ENCODE results near the gene ACTRT2. TPM values are rescaled to one million over a fixed set of nuclear protein-coding genes. Genes with fewer than 3 reads are reported as not detected.

ACTRT2 gene
- total RNA-seq, 1 donor from 2014 or later: not detected

GRCh38 chr1:3019007-3019515, 2.2 kb upstream of the ACTRT2 start:
- Histone ChIP-seq H3K27me3 (ENCODE audit: low read depth) (peaks cover 50% of the 10 kb centered on the region), H3K9me3 (replicated peaks) (no peaks in the 10 kb centered on the region), H3K4me1 (no peaks in the 10 kb centered on the region), H3K36me3 (no peaks in the 10 kb centered on the region), H3K4me3 (no peak overlapping the region), H3K27ac (replicated peaks) (no peak overlapping the region)
- TF ChIP-seq CTCF (IDR thresholded peaks at IDR 0.05; ENCODE audit: borderline replicate concordance): no peak
- intact Hi-C loops (cut with micrococcal nuclease): no loop called here
- DNase-seq: peak; percentile 0

- DNase-seq: peak; percentile 8
- Histone ChIP-seq H3K36me3 (no peaks in the 10 kb centered on the region), H3K4me3 (no peak overlapping the region), H3K27ac (replicated peaks) (no peak overlapping the region), H3K27me3 (ENCODE audit: low read depth) (peaks cover 44% of the 10 kb centered on the region), H3K9me3 (replicated peaks) (no peaks in the 10 kb centered on the region), H3K4me1 (no peaks in the 10 kb centered on the region)
- TF ChIP-seq CTCF (IDR thresholded peaks at IDR 0.05; ENCODE audit: borderline replicate concordance): no peak
- intact Hi-C loops (cut with micrococcal nuclease): no loop called here
These were observed 1.7 kb upstream of the ACTRT2 start for GRCh38 chr1:3019516-3020051.

- TF ChIP-seq CTCF (IDR thresholded peaks at IDR 0.05; ENCODE audit: borderline replicate concordance): no peak
- peaks cover 38% of the 10 kb centered on the region for H3K27me3 ChIP-seq (ENCODE audit: low read depth)
- intact Hi-C loops (cut with micrococcal nuclease): no loop called here
These were observed 881 bp upstream of the ACTRT2 start for GRCh38 chr1:3020263-3020909.

GRCh38 chr1:3021801-3022401, 634 bp downstream of the ACTRT2 start:
- peaks cover 30% of the 10 kb centered on the region for H3K27me3 ChIP-seq (ENCODE audit: low read depth)
- no peaks in the 10 kb centered on the region for H3K4me1 ChIP-seq
- H3K9me3 ChIP-seq (replicated peaks): no peaks in the 10 kb centered on the region
- intact Hi-C loops (cut with micrococcal nuclease): no loop called here
- peak; percentile 9 for DNase-seq
- no peaks in the 10 kb centered on the region for H3K36me3 ChIP-seq
- no peak for TF ChIP-seq CTCF (IDR thresholded peaks at IDR 0.05; ENCODE audit: borderline replicate concordance)
- H3K4me3 ChIP-seq: no peak overlapping the region
- H3K27ac ChIP-seq (replicated peaks): no peak overlapping the region

More at GRCh38 chr1:3020263-3020909, 881 bp upstream of the ACTRT2 start:
- H3K4me1 ChIP-seq: no peaks in the 10 kb centered on the region
- DNase-seq: no peak
- no peak overlapping the region for H3K4me3 ChIP-seq
- no peak overlapping the region for H3K27ac ChIP-seq (replicated peaks)
- no peaks in the 10 kb centered on the region for H3K36me3 ChIP-seq
- H3K9me3 ChIP-seq (replicated peaks): no peaks in the 10 kb centered on the region

GRCh38 chr1:3022511-3022973, 1.3 kb downstream of the ACTRT2 start:
- H3K27me3 ChIP-seq (ENCODE audit: low read depth): peaks cover 25% of the 10 kb centered on the region
- no peak overlapping the region for H3K4me3 ChIP-seq
- intact Hi-C loops (cut with micrococcal nuclease): no loop called here
- H3K4me1 ChIP-seq: no peaks in the 10 kb centered on the region
- no peaks in the 10 kb centered on the region for H3K36me3 ChIP-seq
- no peak overlapping the region for H3K27ac ChIP-seq (replicated peaks)
- no peaks in the 10 kb centered on the region for H3K9me3 ChIP-seq (replicated peaks)
- peak; percentile 1 for DNase-seq
- no peak for TF ChIP-seq CTCF (IDR thresholded peaks at IDR 0.05; ENCODE audit: borderline replicate concordance)

Data from left ventricle myocardium inferior (tissue), 1 donor.